Ovary (tissue), 9 donors: Measurements from ENCODE around the gene CACNA2D3. TPM values are rescaled to one million over a fixed set of nuclear protein-coding genes. Genes with fewer than 3 reads are reported as not detected.

ENCODE experiments used
- DNase-seq, 5 donors: peaks; one replicate each; pipeline ENCODE4 v3.0.0-alpha.2; 2019 to 2020
- H3K27ac ChIP-seq, 2 donors: fragments of 200-600 bp; one replicate each; pipeline versions ENCODE4 v1.5.1 to v1.8.0; 2019 to 2022
- H3K27me3 ChIP-seq: fragments of 200-600 bp; one replicate; pipeline ENCODE4 v1.8.0; 2022
- H3K36me3 ChIP-seq: fragments of 200-600 bp; sonication (generic); one replicate; pipeline ENCODE4 v1.5.1; 2019
- H3K4me1 ChIP-seq: one replicate; pipeline ENCODE4 v1.8.1; 2013; ENCODE audit warnings: mild to moderate bottlenecking, moderate library complexity; ENCODE audit not compliant: insufficient read depth
- H3K4me3 ChIP-seq: fragments of 200-600 bp; sonication (generic); one replicate; pipeline ENCODE4 v1.5.1; 2017
- H3K9me3 ChIP-seq, 2 donors: fragments of 200-600 bp in 1 of 2; sonication (generic) in 1 of 2; one replicate each; pipeline versions ENCODE4 v1.5.1 to v1.8.1; 2013 to 2019; ENCODE audit warnings: mild to moderate bottlenecking in 1 of 2, moderate library complexity in 1 of 2
- EP300 ChIP-seq: sonication (generic); formaldehyde crosslinking; IDR thresholded peaks from one replicate; pipeline ENCODE4 v1.6.1; 2017; ENCODE audit warnings: antibody characterized with exemption
- POLR2A ChIP-seq: fragments of 450-650 bp; IDR thresholded peaks from one replicate; pipeline ENCODE4 v1.6.1; 2017; ENCODE audit warnings: antibody characterized with exemption, mild to moderate bottlenecking, moderate library complexity
- WGBS, 3 donors: extraction: QIAGEN DNeasy Blood & Tissue Kit in 1 of 3; methylation state at CpG; one replicate each; pipeline versions ENCODE4 v1.1.5 to v1.1.7; 2013 to 2017; 5-methylcytosine and 5-hydroxymethylcytosine counted together
- intact Hi-C, 4 donors: fragments of 100-400 bp; cut with DNase I; formaldehyde crosslinking; loops; one replicate each; pipeline versions ENCODE4 v1.11.0 to v1.15.1; 2022 to 2023
- polyA plus RNA-seq, 2 donors: library from polyadenylated mRNA; stranded (reverse); fragments of 200-250 nt in 1 of 2; fragments of 350-450 nt in 1 of 2; fragmentation: Illumina TruSeq in 1 of 2; extraction: RNeasy Lipid Tissue Mini Kit (QIAGEN cat#74804) in 1 of 2; gene quantifications; one replicate each; pipeline ENCODE4 v1.2.3, GENCODE V29; 2013 to 2014
- total RNA-seq, 7 donors: library from RNA; depleted of rRNA in 2 of 7; stranded (reverse); fragments of >200 nt in 2 of 7; fragmentation: NEBNext Ultra II Directional in 3 of 7; extraction: Animal tissue kit (Norgen Biotek cat#: 25700) in 3 of 7; gene quantifications; one replicate each; pipeline versions ENCODE4 v1.1.0 to v1.2.4, GENCODE V29; 2016 to 2023
- TF ChIP-seq, protein P1 (sequence below), 3 donors: fragments of 450-650 bp in 2 of 3; fragments of 200-600 bp in 1 of 3; IDR thresholded peaks; one replicate each; pipeline versions ENCODE4 v1.5.1 to v1.8.0; 2016 to 2022; ENCODE audit warnings: antibody characterized with exemption in 3 of 3, mild to moderate bottlenecking in 1 of 3
- donor health status: DM: no; HTN: no; CAD: no; lungs with moderate emphysema.
- donor health status: DM: no; HTN: no; CAD: no.
- donor health status: Bipolar disorder and iron deficiency.
- donor health status: DM: yes; HTN: yes; CAD: no.
- donor health status: DM: no; HTN: no; CAD: no.
- donor health status: DM: yes; HTN: yes; CAD: no.

CACNA2D3 gene
- total and polyA plus RNA-seq, 9 donors, result 2.0 to 10.1 (median 4.7) TPM

DNA sequence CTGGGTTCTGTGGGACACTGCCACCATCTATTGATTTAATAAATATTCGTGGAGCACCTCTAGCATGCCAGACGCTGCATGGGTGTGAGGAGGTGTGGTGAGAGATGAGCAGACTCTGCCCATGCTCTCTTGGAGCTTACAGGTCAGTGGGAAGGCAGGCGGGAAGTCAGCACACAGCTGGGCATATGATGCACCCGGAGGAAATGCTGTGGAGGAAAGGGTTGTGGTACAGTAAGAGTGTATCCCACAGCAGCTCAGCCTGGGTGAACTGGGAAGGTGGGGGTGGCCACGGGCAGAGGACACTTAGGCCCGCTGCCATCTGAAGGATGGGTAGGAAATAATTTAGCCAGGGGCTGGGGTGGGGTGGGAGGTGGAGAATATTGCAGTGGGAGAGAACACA, 392.1 kb downstream of the CACNA2D3 start:
- intact Hi-C loops, result no loop called here
- H3K4me3 ChIP-seq, result no peak overlapping the region
- WGBS, 3 donors, result 80 to 87% (median 87%) methylated on average over 6 of the region's 6 CpGs
- H3K36me3 ChIP-seq, result no peaks in the 10 kb centered on the region
- no peak overlapping the region for H3K27ac ChIP-seq
- H3K4me1 ChIP-seq, result no peaks in the 10 kb centered on the region
- DNase-seq, result no peak
- H3K27me3 ChIP-seq, result no peaks in the 10 kb centered on the region
- H3K9me3 ChIP-seq, result no peaks in the 10 kb centered on the region
- no peak for TF ChIP-seq POLR2A
- no peak for TF ChIP-seq EP300
- TF ChIP-seq, protein P1, sequence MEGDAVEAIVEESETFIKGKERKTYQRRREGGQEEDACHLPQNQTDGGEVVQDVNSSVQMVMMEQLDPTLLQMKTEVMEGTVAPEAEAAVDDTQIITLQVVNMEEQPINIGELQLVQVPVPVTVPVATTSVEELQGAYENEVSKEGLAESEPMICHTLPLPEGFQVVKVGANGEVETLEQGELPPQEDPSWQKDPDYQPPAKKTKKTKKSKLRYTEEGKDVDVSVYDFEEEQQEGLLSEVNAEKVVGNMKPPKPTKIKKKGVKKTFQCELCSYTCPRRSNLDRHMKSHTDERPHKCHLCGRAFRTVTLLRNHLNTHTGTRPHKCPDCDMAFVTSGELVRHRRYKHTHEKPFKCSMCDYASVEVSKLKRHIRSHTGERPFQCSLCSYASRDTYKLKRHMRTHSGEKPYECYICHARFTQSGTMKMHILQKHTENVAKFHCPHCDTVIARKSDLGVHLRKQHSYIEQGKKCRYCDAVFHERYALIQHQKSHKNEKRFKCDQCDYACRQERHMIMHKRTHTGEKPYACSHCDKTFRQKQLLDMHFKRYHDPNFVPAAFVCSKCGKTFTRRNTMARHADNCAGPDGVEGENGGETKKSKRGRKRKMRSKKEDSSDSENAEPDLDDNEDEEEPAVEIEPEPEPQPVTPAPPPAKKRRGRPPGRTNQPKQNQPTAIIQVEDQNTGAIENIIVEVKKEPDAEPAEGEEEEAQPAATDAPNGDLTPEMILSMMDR (IDR thresholded peaks at IDR 0.05), result no peak

DNA sequence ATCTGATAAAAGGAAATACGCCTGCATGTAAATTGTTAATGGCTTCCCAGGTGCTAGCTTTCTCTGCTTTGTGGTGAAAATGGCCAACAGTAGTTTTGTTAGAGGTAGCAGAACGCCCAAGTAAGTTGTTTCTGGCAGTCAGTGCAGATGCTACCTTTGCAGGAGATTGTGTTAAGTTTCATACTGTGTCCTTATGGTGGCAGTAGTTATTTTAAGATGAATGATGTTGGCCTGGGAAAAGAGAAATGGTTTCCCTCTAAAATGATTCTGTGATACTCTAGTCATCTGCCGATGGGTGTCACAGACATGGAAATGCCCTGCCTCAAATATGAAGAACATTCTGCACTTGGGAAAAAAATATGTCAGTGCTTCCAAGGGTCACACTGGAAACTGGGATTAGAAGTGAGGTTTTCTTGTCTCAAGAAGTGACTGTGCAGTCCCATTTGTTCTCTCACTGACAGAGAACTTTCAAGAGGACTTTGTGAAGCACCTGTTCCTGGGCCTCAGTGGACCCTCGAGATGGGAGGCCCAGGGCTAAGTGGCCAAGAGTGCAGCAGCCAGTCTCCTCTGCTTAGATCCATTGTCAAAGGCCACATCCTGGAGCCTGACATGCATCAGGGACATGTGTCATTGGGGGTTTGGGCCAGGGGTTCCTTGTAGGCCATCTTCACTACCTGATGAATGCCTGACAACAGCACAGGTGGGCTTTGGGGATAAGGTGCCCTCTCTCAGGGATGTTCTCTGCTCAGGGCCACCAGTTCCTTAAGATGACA, 393.3 kb downstream of the CACNA2D3 start:
- intact Hi-C loops, result no loop called here
- TF ChIP-seq POLR2A (no peak), EP300 (no peak)
- TF ChIP-seq, protein P1 (IDR thresholded peaks at IDR 0.05), result no peak
- no peak overlapping the region for H3K4me3 ChIP-seq
- no peaks in the 10 kb centered on the region for H3K9me3 ChIP-seq
- no peaks in the 10 kb centered on the region for H3K36me3 ChIP-seq
- WGBS, 3 donors, result 69 to 76% (median 74%) methylated on average over 4 of the region's 4 CpGs
- no peaks in the 10 kb centered on the region for H3K4me1 ChIP-seq
- no peak overlapping the region for H3K27ac ChIP-seq
- DNase-seq, result no peak
- no peaks in the 10 kb centered on the region for H3K27me3 ChIP-seq

DNA sequence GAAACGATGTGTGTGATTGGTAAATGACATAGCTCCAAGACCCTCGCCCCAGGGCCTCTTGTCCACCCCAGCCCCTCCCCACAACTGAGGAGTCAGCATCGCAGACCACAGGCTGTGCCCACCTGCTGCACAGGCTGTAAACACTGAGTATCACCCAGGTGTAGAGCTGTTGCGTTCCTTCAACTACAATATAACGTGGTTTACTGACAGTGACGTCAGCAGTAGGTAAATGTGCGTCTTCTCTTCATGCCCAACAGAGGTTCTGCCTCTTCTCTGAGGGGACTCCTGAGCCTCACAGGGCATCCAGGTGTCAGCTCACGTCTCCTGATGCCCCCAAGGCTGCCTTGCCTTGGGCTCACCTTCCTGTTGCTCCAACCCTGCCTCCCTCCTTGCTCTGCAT, 395.1 kb downstream of the CACNA2D3 start:
- Histone ChIP-seq H3K4me3 (no peak overlapping the region), H3K36me3 (no peaks in the 10 kb centered on the region), H3K9me3 (no peaks in the 10 kb centered on the region), H3K4me1 (no peaks in the 10 kb centered on the region), H3K27me3 (no peaks in the 10 kb centered on the region), H3K27ac (no peak overlapping the region)
- TF ChIP-seq POLR2A (no peak), EP300 (no peak)
- TF ChIP-seq, protein P1 (IDR thresholded peaks at IDR 0.05), result no peak
- intact Hi-C loops, result no loop called here
- DNase-seq, result no peak
- 67 to 79% (median 70%) methylated on average over 8 of the region's 8 CpGs for WGBS, 3 donors

DNA sequence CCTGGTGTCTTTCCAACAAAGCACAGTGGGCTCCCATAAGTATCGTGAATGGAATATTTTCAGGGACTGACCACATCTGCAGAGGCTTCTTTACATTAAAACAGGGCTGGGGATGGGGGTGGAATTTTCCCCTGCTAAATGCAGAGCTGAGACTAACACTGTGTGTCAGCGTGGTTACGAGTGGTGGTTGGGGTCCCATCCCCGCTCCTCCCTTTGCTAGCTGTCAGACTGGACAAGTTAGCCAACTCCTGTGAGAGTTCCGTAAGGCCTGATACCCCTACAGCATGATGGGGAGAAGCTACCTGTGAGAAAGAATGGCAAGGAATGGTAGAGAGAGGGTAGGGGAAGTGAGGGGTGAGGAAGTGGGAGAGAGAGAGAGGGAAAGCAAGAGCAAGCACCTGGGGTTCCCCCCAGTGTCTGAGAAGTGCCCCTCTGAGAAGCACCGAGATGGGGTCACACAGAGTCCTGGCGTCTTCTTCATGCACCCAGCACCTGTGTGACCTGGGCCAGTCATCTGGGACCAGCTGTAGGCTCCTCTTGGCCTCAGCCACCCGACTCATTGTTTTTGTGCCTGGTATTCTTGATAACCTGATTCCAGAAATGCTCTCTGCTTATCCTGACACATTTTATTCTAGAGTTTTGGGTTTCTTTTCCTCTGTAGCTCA, 395.8 kb downstream of the CACNA2D3 start:
- Histone ChIP-seq H3K27me3 (no peaks in the 10 kb centered on the region), H3K4me3 (no peak overlapping the region), H3K4me1 (no peaks in the 10 kb centered on the region), H3K9me3 (no peaks in the 10 kb centered on the region), H3K27ac (no peak overlapping the region), H3K36me3 (no peaks in the 10 kb centered on the region)
- TF ChIP-seq EP300, result no peak
- TF ChIP-seq POLR2A, result no peak
- TF ChIP-seq, protein P1 (IDR thresholded peaks at IDR 0.05), result no peak
- WGBS, 3 donors, result 80 to 91% (median 83%) methylated on average over 8 of the region's 8 CpGs
- intact Hi-C loops, result no loop called here
- no peak for DNase-seq
